Measurements from ENCODE around the gene TEDDM1.

GRCh38 chr1:182392050-182393028 is 8.1 kb downstream of the TEDDM1 start:
- TF ChIP-seq POLR2AphosphoS5 (IDR thresholded peaks at IDR 0.05; ENCODE audit: insufficient read depth, low read depth, low read length) (no peak), POLR2A (IDR thresholded peaks at IDR 0.05; ENCODE audit: low read depth, low read length) (no peak), CTCF (IDR thresholded peaks at IDR 0.05; ENCODE audit: extremely low read depth in 1 of 2, insufficient read depth in 1 of 2, low read depth in 1 of 2, low read length in 2 of 2) (no peak)
- TF ChIP-seq, protein P1, sequence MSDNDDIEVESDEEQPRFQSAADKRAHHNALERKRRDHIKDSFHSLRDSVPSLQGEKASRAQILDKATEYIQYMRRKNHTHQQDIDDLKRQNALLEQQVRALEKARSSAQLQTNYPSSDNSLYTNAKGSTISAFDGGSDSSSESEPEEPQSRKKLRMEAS (IDR thresholded peaks at IDR 0.05; ENCODE audit: insufficient read depth, insufficient read length), result no peak

Data from endothelial cell of umbilical vein (primary cell).